Body of pancreas (tissue), 4 donors: ENCODE results near the gene ARHGAP30.
"Not testable (repeated sequence)": the region's sequence is repeated elsewhere in the genome, so short reads cannot be mapped to it uniquely, and the experiment has no call there.

Experiments
- POLR2A ChIP-seq, 3 donors: fragments of 450-650 bp; IDR thresholded peaks; one replicate each; pipeline ENCODE4 v1.6.1; 2016; ENCODE audit warnings: antibody characterized with exemption in 3 of 3, mild to moderate bottlenecking in 2 of 3
- TF ChIP-seq, protein P1 (sequence below), 7 experiments: fragments of 450-650 bp in 4 of 7; fragments of 200-600 bp in 3 of 7; sonication (generic) in 3 of 7; IDR thresholded peaks; one replicate each; pipeline ENCODE4 v1.5.1; 2016 to 2019; ENCODE audit warnings: antibody characterized with exemption in 7 of 7

- TF ChIP-seq, protein P1, sequence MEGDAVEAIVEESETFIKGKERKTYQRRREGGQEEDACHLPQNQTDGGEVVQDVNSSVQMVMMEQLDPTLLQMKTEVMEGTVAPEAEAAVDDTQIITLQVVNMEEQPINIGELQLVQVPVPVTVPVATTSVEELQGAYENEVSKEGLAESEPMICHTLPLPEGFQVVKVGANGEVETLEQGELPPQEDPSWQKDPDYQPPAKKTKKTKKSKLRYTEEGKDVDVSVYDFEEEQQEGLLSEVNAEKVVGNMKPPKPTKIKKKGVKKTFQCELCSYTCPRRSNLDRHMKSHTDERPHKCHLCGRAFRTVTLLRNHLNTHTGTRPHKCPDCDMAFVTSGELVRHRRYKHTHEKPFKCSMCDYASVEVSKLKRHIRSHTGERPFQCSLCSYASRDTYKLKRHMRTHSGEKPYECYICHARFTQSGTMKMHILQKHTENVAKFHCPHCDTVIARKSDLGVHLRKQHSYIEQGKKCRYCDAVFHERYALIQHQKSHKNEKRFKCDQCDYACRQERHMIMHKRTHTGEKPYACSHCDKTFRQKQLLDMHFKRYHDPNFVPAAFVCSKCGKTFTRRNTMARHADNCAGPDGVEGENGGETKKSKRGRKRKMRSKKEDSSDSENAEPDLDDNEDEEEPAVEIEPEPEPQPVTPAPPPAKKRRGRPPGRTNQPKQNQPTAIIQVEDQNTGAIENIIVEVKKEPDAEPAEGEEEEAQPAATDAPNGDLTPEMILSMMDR (IDR thresholded peaks at IDR 0.05) = not testable (repeated sequence)
- not testable (repeated sequence) for TF ChIP-seq POLR2A (IDR thresholded peaks at IDR 0.05)
These were observed 4.0 kb downstream of the ARHGAP30 start for GRCh38 chr1:161065681-161066080.
